NCI-H226 (cell line): ENCODE measurements around the gene CYGB.
"Not testable (repeated sequence)": the region's sequence is repeated elsewhere in the genome, so short reads cannot be mapped to it uniquely, and the experiment has no call there.

ENCODE experiments used
- DNase-seq: peaks from one replicate; pipeline ENCODE4 v3.0.0-alpha.2; 2015

The CYGB gene

DNA sequence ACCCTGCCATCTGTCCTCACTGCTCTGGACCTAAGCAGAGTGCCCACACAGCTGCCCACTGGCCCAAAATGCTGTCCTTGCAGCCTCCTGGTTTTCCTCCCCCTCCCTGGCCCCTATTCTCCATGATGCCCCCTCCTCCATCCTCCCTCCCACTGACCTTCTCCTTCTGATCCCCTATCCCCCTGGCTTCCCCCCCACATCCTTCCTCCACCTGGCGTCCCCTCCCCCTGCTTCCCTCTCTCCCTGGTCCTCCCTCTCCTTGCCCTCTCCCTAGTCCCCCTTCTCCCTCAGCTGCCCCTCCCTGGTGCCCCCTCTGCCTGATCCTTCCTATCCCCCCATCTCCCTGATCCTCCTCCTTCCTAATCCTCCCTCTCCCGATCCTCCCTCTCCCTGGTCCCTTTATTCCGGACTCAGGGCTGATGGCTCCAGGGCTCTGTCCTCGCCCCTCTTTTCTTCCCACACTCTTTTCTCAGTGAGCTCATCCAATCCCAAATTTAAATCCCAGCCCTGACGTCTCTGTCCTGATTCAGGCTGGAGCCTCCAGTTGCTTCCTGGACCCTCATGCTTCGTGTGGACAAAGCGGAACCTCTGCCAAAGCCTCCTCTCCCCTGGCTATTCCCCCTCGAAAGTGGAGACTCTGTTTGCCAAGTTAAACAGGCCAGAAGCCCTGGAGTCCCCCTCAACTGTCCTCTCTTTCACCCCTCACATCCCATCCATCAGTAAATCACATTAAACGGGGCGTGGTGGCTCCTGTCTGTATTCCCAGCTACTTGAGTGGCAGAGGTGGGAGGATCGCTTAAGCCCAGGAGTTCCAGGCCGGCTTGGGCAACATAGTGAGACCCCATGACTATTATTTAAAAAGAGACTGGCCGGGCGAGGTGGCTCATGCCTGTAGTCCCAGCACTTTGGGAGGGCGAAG lies 18.2 kb downstream of the CYGB start:
- no peak for DNase-seq

- DNase-seq = no peak
Observed at GRCh38 chr17:76517638-76518038, 19.9 kb downstream of the CYGB start.

DNA sequence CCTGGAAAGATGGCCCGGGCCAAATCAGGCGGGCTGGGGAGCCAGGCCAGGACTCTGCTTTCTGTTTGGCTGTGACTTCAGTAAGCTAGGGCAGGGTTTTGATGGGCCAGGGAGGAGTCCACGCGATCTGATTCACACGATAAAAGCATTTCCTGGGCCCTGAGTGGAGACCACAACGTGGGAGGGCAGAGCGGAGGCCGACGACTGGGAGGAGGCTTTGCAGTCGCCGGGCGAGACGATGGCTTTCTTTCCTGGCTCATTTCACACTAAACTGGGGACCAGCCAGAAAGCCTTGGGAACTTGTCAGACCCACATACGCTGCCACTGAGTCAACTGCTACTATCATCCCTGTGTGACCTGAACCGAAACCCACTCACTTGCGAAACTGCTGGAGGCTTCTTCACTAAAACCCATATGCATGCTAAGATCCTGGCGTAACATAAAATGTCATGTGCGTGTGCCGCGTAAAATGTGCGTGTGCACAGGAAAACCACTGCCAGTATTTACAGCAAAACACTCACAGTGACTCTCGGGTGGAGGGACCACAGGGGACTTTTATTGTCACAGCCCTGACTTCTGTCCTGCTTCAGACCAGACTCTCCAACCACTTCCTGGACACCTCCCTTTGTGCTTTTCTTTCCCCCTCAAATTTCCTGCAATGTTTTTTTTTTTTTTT lies 22.1 kb downstream of the CYGB start:
- DNase-seq = no peak

DNA sequence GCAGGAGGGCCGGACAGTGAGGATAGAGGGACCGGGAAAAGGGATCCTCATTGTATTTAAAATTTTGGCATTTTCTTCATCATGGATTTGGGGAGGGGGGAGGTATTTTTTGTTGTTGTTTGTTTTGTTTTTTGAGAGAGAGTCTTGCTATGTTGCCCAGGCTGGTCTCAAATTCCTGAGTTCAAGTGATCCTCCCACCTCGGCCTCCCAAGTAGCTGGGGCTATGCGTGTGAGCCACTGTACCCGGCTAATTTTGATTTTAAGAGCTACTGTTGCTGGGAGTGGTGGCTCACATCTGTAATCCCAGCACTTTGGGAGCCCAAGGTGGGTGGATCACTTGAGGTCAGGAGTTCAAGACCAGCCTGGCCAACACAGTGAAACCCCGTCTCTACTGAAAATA lies 23.2 kb downstream of the CYGB start:
- DNase-seq = not testable (repeated sequence)

- no peak for DNase-seq
Observed at GRCh38 chr17:76513306-76513692, 24.2 kb downstream of the CYGB start.

DNA sequence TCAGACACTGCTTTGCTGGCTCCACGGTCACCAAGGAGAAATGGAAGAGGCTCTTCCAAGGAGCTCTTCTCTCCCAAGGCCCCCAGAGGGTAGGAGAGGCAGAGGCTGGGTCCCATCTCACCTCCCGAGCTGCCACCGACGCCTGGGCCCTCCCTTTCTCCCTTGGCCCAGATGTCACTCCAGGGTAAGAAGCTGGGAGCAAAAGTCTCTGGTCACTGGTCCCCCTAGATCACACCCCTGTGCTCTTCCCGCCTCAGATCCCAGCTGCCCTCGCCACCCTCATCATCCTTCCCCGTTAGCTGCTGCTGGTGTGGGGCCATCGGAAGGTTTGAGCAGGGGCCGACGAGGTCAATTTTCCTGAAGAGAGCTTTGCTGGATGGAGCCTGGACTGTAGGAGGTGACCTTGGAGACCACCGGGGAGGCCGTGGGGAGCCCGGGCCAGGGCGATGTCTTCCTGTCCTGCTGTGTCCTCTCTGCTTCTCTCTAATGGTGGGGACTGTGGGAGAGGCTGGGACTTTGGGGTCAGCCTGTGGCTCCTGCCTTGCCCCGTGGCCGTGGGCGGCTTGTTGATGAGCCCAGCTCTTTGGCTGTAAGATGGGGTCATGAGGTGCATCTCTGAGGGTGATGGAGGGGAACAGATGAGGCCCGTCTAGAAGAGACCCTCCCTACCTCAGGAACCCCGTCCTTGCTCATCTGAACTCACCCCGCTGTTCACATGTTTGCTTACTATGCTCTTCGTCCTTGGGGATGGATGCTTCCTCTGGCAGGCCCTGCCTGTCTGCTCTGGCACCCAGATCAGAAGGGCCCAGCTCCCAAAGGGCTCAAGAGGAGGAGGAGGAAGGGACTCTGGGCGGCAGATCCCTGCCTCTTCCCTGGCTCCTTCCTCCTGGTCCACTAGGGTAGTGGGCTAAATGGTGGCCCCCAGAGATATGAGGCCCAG lies 24.9 kb downstream of the CYGB start:
- no peak for DNase-seq

DNA sequence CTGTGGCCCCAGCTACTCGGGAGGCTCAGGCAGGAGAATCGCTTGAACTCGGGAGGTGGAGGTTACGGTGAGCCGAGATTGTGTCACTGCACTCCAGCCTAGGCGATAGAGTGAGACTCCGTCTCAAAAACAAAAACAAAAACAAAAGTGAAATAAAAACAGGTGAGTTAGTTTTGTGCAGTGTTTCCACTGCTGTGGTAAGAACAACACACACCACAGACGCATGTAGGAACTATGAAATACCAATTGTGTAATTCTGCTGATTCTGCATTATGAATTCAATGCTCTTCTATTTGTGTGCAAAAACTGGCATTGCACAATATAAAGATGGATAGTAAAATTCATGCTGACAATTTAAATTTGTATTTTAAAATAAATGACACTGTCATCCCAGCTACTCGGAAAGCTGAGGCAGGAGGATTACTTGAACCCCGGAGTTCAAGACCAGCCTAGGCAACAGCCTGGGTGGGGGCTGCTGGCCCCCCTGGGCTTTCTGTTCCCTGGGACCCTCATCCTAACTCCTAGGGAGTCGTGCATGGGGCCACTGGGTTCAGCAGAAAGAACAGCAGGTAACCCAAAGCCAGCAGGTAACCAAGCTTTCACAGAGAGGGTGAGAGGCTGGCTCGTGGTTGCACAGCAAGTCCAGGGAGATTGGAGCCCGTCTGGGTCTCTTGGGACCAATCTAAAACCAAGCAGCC lies 25.7 kb downstream of the CYGB start:
- no peak for DNase-seq

- DNase-seq = no peak
Observed at GRCh38 chr17:76510831-76511244, 26.7 kb downstream of the CYGB start.

DNA sequence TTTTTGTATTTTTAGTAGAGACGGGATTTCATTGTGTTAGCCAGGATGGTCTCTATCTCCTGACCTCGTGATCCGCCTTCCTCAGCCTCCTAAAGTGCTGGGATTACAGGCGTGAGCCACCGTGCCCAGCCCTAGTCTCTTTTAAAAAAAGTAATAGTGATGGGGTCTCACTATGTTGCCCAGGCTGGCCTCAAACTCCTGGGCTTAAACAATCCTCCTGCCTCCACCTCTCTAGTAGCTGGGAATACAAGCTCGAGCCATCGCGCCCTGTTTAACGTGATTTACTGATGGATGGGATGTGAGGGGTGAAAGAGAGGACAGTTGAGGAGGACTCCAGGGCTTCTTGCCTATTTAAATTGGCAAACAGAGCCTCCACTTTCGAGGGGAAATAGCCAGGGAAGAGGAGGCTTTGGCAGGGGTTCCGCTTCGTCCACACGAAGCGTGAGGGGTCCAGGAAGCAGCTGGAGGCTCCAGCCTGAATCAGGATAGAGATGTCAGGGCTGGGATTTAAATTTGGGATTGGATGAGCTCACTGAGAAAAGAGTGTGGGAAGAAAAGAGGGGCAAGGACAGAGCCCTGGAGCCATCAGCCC lies 28.9 kb downstream of the CYGB start:
- DNase-seq = not testable (repeated sequence)

DNA sequence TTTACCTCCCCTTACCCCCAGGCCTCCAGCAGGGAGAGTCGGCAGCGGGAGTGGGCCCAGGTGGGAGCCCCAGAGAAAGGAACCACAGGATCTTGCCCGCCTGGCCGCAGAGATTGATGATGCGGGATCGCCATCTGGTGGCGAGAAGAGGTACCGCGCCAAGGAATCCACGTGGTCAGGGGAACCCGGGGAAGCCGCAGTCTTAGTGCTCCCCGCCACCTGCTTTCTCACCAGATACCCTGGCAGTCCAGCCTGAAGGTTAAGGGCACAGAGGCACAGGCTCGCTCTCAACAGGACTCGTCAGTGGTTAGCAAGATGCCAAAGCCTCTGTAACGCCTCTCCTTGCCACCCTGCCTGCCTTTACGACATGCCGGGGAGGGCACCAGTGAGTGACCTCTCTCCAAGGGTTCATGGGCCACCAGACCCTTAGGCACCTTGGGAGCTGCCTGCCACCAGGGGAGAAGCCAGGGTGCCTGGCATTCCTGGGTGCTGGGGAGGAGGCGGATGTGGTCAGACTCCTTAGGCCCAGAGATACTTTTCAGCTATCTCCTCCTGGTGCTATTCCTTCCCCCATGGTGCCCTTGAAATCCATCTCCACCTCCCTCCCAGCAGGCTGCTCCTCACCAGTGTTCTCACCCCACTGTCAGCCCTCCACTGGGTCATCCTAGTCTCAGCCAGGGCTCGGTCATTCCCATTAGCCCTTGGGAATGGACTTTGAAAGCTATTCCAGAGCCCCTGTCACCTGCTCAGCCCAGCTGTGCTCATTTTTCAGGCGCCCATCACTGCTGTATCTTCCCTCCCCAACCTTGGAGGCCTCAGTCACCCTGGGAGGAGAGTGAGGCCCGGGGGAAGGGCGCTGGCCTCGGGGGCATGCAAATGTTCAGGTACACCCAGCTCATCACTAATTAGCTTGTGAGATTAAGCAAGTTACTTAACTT lies 30.8 kb downstream of the CYGB start:
- peak; percentile 59 for DNase-seq

DNA sequence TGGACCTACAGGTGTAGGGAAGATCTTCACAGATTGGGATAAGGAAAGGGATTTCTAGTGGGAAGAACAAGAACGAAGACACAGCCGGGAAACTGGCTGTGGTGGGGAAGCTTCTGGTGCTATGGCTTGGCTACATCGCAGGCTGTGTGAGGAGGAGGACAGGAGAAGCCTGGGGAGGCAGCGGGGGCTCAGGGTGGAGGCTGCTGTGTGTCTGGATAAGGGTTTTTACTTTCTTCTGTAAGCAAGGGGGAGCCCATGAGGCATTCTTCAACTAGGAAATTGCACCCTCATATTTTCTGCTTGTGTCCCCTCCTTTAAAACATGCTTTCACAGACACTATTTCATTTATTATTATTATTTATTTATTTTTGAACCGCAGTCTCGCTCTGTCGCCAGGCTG lies 33.4 kb downstream of the CYGB start:
- no peak for DNase-seq

GRCh38 chr17:76502341-76503211 lies 34.9 kb downstream of the CYGB start:
- no peak for DNase-seq

DNA sequence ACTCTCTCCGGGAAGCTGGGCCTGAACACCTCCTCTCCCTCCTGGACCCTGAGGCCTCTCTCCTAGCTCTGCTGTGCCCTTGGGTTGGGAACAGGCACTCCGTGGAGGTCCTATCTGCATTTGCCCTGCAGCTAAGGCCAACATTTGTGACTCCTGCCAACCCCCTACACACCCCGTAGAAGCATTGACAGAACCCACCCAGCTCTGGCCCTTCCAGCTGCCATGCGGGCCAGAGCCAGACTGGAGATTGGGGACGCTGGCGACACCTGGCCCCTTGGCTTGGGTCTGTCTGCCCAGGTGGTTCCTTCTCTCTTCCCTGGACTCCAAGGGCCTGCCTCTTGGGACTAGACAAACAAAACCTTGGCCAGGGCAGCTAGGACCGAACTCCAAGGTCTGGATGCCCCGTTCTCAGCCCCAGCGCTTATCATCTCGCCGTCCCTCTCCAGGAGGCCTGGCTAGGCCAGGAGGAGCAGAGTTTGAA lies 35.6 kb downstream of the CYGB start:
- DNase-seq = no peak

DNA sequence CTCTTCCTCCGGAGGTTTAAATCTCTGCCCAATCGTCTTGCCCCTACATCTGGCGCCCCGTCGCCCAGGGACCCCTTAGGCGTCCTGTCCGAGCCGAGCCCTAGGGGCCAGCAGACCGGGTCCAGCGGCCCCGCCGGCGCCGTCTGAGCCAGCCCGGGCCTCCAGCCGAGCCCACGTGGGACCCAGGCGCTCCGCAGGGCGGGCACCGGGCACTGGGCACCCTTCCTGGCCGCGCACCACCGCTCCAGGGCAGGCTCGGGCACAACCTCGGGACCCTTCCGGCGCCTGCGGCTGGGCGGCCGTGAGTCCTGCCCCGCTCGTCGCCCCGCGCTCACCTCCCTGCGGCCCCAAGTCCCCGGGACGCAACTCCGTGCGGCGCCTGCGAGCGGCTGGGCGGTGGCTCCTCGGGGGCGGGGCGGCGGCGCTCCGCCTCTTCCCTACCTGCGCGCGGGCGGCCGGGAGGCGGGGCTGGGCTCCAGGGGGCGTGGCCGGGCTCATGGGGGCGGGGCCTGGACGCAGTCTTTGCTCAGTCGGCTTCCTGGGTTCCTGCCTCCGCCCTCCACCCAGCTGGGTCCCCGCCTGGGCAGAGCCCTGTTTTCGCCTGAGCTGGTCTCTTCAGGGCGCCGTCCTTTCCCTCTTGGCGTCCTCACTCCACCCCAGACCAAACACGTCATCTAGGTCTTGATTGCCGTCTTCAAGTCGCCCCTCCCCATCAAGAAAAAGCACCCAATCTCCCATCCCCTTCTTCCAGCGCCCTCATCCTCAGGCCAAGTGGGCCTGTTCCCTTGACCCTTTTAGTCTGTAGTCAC lies 36.3 kb downstream of the CYGB start, which contains the start of gene RHBDF2:
TSS of gene RHBDF2 (minus strand) at position 406 of the 809 bp plus-strand sequence. CDS start 19,899 bp downstream, outside the sequence.
- peak; percentile 66 for DNase-seq

DNA sequence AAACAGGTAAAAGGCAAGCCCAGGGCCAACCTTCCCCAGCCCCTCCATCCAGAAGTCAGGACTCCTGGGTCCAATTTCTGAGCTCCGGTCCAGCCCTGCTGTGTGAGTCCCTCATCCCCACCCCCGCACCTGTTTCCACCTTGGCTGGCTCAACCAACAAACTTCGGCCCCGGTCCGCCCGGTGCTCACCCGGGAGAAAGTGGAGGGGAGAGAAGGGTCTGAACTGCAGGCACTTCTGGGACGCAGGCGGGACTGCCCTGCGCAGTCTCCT lies 36.8 kb downstream of the CYGB start:
- DNase-seq = no peak

- no peak for DNase-seq
Observed at GRCh38 chr17:76500074-76500746, 37.3 kb downstream of the CYGB start.

GRCh38 chr17:76499267-76499667 lies 38.2 kb downstream of the CYGB start:
- no peak for DNase-seq

GRCh38 chr17:76498876-76499251 lies 38.6 kb downstream of the CYGB start:
- no peak for DNase-seq
